ENCODE results near the gene VAT1L.

VAT1L gene

DNA sequence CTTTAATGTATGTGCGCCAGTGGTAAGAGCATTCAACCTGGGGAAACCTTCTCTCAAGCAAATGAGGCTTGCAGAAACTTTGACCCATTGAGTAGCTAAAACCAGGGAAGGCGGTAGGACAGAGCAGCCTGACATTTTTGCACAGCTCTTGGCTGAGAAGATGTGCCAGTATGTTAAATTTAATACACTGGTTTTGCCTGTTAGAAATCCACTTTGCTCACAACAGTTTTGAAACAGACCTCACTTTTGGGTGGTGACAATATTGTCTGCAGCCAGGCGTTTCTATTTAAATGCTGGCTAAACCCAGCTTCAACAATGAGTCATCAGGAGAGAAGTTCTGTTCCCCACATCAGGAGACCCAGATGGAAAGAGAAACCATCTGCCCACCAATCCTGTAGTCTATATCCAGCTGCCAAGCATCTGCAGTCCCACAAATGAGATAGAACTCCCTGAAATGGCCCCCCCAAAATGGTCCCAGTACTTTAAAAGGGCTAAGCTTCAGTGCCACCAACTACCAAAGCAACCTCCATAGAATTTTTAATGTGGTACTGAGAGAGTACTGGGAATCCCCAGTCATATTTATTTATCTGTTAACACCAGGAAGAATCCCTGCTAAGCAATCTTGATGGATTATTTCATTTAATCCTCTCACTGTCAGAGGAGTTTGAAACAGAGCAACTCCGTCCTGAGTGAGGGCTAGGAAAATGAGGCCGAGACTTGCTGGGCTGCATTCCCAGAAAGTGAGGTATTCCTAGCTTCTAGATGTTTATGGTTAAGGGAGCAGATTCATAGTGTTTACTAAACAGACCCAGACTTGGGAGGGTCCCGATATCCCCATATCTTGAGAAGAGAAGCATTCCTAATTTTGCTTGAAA, 205.0 kb downstream of the VAT1L start:
- no peak for DNase-seq (ENCODE audit: insufficient read length, low spot score)
- no peak for TF ChIP-seq POLR2A (IDR thresholded peaks at IDR 0.05; ENCODE audit: low read depth, low read length)
- FAIRE-seq: no peak

DNA sequence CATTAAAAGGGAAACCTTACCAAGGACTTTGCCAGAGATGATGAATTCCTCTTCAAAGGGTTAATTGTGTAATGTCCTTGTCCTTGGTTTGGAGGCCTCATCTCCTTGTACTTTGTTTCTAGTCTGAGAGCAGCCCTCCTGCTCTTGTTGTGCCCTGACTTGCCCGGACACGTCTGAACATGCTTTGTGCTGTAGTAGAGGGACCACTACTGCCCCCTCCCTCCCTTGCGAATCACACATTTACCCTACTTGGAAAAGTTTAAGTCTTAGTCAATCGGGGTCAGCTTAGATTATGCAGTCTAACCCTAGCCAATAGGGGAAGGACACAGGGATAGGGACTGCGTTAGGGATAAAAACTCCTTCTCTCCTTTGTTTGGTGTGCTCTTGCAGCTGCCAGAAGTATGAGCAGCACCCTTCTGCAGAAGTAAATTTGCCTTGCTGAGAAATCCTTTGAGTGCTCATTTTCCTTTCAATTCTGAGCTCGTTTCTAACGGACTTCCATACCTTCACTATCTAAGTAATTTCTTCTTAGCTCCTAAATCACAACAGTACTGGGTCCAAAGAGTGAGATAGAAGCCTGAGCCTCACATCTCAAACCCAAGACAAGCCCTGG, 207.6 kb downstream of the VAT1L start:
- no peak for DNase-seq (ENCODE audit: insufficient read length, low spot score)
- FAIRE-seq: no peak
- TF ChIP-seq POLR2A (IDR thresholded peaks at IDR 0.05; ENCODE audit: low read depth, low read length): no peak

DNA sequence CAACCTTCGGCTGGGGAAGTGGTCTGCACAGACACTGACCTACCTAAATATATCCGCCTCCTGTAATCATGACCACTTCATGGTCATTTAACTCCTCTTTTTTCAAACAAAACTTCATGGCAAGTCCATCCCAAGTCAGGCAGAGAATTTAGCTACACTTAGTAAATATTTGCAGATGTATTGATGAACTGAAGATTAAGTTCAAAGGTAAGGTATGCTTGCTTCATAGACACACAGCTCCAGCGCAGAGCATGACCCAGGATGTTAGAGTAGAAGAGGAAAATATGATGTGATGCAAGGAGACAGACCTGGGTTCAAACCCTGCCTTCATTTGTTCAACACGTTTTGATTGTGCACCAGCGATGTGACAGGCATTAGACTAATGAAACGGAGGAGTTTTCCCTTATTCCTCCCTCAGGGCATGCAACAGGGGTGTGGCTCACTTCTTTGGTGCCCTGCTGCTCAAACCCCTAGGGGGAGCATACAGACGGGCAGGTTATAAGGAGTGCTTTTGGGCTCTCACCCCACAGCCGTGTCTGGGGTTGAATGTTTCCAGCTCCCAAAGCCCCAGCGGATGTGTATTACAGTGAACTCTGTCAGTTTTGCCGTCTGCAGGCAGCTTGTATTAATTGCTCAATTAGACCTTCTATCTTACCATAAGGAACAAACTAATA, 210.1 kb downstream of the VAT1L start:
- FAIRE-seq (no peak), DNase-seq (ENCODE audit: insufficient read length, low spot score) (no peak)
- TF ChIP-seq POLR2A (IDR thresholded peaks at IDR 0.05; ENCODE audit: low read depth, low read length): no peak

- no peak for FAIRE-seq
- DNase-seq (ENCODE audit: insufficient read length, low spot score): no peak
- TF ChIP-seq POLR2A (IDR thresholded peaks at IDR 0.05; ENCODE audit: low read depth, low read length): no peak
These were observed 213.2 kb downstream of the VAT1L start for GRCh38 chr16:78001451-78002025.

GRCh38 chr16:78002915-78003538, 214.7 kb downstream of the VAT1L start:
- DNase-seq (ENCODE audit: insufficient read length, low spot score) (peak; percentile 67), FAIRE-seq (peak; percentile 68)
- no peak for TF ChIP-seq POLR2A (IDR thresholded peaks at IDR 0.05; ENCODE audit: low read depth, low read length)

GRCh38 chr16:78004517-78004916, 216.2 kb downstream of the VAT1L start:
- FAIRE-seq: no peak
- TF ChIP-seq POLR2A (IDR thresholded peaks at IDR 0.05; ENCODE audit: low read depth, low read length): no peak
- no peak for DNase-seq (ENCODE audit: insufficient read length, low spot score)

- DNase-seq (ENCODE audit: insufficient read length, low spot score) (no peak), FAIRE-seq (no peak)
- TF ChIP-seq POLR2A (IDR thresholded peaks at IDR 0.05; ENCODE audit: low read depth, low read length): no peak
These were observed 217.5 kb downstream of the VAT1L start for GRCh38 chr16:78005881-78006280.

DNA sequence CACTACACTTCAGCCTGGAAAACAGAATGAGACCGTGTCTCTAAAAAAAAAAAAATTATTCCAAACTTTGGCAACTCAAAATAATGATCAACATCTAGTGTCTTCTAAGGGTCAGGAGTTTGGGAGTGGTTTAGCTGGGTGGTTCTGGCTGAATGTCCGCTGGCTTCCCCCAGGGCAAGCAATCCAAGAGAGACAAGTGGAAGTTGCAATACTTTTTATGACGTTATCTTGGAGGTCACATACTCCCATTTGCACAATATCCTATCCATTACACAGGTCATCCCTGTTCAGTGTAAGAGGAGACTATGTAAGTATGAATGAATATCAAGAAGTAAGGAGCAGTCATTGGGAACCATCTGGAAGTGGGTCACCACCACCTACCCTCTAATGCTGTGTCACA, 218.8 kb downstream of the VAT1L start:
- FAIRE-seq: no peak
- no peak for TF ChIP-seq POLR2A (IDR thresholded peaks at IDR 0.05; ENCODE audit: low read depth, low read length)
- no peak for DNase-seq (ENCODE audit: insufficient read length, low spot score)

DNA sequence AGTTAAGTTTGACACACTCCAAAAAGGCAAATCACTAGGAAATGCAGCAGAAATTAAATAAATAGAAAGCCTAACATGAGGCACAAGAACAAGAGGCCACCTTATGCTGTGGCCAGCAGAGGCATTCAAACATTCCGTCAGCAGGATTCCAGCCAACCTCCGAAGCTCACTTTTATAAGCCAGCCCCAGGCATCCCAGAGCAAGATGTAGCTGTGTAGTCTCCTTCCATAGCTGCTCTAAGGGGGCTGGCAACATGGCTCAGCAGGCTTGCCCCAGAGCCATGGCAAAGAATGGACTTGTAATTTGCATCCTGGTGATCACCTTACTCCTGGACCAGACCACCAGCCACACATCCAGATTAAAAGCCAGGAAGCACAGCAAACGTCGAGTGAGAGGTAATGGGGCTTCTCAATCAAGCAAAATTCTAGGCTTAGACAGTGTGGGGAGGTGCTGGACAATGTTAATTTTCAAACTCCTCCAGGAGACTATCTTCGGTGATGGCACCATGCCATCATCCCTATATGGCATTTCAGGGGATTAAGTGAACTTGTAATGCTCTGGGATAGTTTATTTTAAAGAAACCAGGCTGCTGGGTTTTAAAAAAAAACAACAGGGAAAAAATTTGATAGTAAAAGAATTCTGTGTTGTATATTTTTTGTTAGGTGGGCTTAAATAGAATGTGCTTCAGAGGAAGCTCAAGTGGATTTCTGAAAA, 234.1 kb downstream of the VAT1L start, which contains the start of gene CLEC3A:
Gene CLEC3A (plus strand): TSS at position 202 of the 714 bp plus-strand sequence. CDS start 79 bp downstream, at position 281.
- no peak for TF ChIP-seq POLR2A (IDR thresholded peaks at IDR 0.05; ENCODE audit: low read depth, low read length)
- no peak for FAIRE-seq
- DNase-seq (ENCODE audit: insufficient read length, low spot score): no peak

GRCh38 chr16:78024159-78024558, 235.8 kb downstream of the VAT1L start:
- no peak for TF ChIP-seq POLR2A (IDR thresholded peaks at IDR 0.05; ENCODE audit: low read depth, low read length)
- DNase-seq (ENCODE audit: insufficient read length, low spot score) (no peak), FAIRE-seq (no peak)

- TF ChIP-seq POLR2A (IDR thresholded peaks at IDR 0.05; ENCODE audit: low read depth, low read length): no peak
- FAIRE-seq (no peak), DNase-seq (ENCODE audit: insufficient read length, low spot score) (no peak)
These were observed 237.3 kb downstream of the VAT1L start for GRCh38 chr16:78025631-78026030.

DNA sequence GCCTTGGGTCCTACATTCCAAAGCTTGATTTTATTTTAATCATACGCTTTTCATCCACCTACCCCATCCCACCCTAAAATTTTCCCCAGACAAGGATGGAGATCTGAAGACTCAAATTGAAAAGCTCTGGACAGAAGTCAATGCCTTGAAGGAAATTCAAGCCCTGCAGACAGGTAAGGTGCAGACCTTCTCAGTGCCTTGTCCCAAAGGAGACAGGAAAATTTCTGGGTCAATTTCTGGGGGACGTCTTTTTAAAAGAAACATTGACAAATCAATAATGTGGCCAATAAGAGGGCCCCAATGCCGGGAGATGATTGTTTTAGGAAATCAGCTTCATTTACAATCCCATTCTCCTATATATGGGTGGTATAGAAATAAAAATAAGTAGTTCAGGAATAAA, 239.7 kb downstream of the VAT1L start:
- FAIRE-seq: no peak
- TF ChIP-seq POLR2A (IDR thresholded peaks at IDR 0.05; ENCODE audit: low read depth, low read length): no peak
- no peak for DNase-seq (ENCODE audit: insufficient read length, low spot score)
